HG03095 (cell line): ENCODE measurements around the gene SLC39A11.
A peak's percentile ranks its signal among the peaks of the same experiment; 100 is the strongest.
"Not testable (repeated sequence)": the region's sequence is repeated elsewhere in the genome, so short reads cannot be mapped to it uniquely, and the experiment has no call there.

Source experiments
- ATAC-seq: cut with Tn5 transposase; IDR thresholded peaks from one replicate; pipeline ENCODE4 v1.9.1; 2021; ENCODE audit warnings: moderate library complexity; ENCODE audit not compliant: unreplicated experiment

Gene SLC39A11

GRCh38 chr17:73013816-73014663 lies 78.4 kb downstream of the SLC39A11 start:
- no peak for ATAC-seq

DNA sequence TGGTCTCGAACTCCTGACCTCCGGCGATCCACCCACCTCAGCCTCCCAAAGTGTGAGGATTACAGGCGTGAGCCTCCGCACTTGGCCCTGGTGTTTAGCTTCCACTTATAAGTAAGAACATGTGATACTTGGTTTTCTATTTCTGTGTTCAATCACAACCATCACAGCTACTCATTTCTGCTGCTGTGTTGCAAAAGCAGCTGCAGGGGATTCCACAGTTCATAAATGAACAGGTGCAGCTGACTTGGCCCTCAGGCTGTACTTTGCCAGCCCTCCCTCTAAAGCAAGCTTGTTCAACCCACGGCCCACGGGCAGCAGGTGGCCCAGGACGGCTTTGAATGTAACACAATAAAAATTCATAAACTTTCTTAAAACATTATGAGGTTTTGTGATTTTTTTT lies 79.2 kb downstream of the SLC39A11 start:
- peak; percentile 78 for ATAC-seq

DNA sequence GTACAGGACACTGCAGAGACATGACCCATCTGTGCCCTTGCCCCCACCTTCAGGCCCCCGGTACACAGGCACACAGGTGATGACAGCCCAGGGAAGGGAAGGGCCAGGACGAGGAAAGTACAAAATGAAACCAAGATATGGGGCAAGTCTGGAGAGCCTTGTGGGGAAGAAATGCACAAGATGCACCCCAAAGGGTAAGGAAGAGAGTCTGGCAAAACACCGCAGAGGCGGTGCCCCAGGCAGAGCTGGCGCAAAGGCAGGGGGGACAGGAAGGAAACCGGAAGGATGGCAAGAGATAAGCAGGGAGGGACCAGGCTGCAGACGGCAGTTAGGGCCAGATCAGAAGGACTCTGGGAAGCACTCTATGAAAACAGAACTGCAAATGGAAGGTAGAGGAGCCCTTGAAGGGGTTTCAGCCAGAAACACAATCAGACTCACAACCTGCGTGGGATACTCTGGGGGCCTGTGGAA lies 81.4 kb downstream of the SLC39A11 start:
- ATAC-seq: no peak

DNA sequence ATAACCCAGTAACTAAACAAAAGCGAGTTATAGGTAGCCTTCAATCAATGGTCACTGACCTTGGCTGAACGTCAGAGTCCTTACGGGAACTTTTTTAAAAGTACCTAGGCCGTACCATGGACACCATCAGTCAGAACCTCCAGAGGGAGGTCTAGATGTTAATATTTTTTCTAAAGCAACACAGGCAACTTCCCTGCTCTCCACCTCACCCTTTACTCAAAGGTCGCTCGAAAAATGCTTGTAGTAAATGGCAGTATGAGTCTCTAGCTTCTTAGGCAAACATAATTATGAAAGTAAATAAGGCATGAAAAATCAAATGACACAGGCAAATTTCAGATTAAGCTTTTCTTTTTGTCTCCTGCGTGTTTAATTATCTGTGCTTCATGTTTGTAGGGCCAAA lies 82.1 kb downstream of the SLC39A11 start:
- no peak for ATAC-seq

DNA sequence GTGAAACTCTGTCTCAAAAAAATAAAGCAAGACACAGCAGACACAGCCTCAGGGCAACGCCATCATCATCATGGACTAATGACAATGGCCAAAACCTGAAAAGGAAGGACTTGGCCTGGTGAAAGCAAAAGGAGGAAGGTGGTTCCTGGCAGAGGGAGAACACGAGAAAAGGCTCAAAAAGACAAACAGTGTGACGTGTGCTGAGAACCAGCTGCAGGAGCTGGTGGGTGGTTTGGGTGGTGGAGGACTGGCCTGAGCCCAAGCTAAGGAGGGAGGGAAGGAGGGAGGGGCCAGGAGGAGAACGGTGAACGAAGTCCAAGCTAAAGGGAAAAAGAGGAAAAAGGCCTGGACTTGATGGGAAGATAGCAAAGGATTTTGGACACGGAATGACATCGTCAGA lies 85.1 kb downstream of the SLC39A11 start:
- no peak for ATAC-seq

GRCh38 chr17:73005360-73005759 lies 87.1 kb downstream of the SLC39A11 start:
- ATAC-seq: no peak

DNA sequence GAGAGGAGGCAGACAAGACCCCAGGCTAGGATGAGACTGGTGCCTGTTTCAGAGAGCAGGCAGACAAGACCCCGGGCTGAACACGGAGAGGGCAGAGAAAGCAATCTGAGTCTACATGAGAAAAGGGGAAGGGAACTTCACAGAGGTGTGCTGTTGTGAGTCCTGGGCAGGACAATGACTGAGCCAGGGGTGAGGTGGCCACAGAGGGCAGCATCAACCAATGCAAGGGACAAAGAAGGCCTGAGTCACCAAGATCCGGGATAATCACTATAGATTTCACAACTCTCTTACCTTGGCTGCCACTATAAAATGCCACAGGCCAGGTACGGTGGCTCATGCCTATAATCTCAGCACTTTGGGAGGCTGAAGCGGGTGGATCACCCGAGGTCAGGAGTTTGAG lies 89.0 kb downstream of the SLC39A11 start:
- no peak for ATAC-seq

DNA sequence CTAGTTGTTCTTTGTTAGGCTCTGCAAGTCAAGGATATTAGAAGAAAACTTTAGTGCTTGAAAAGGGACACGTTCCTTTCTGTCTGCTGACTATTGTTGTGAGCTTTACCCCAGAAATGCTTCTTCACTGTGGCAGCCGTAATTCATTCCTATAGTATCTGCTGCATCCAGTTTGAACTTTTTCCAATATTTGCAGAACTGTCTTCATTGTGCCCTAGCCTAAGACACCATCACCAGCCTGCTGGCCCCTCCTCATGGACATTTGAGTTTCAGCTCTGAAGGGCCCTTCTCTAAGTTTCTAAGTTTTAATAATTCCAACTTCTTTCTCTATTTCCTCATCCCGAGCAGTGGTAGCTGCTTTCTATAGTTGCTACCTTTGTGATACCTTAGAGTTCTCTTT lies 91.7 kb downstream of the SLC39A11 start:
- no peak for ATAC-seq

- not testable (repeated sequence) for ATAC-seq
Measured at GRCh38 chr17:72999474-72999873, 93.0 kb downstream of the SLC39A11 start.

GRCh38 chr17:72998343-72998742 lies 94.1 kb downstream of the SLC39A11 start:
- ATAC-seq: no peak

DNA sequence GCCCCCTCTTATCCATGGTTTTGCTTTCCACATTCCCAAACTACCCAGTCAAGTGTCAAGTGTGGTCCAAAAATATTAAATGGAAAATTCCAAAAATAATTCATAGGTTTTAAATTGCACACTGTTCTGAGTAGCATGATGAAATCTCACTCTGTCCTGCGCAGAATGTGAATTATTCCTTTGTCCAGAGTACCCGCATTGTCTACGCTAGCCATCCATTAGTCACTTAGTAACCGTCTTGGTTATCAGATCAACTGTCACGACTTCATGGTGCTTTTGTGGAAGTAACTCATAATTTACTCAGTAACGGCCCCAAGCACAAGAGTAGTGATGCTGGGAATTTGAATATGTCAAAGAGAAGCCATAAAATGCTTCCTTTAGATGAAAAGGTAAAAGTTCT lies 94.9 kb downstream of the SLC39A11 start:
- no peak for ATAC-seq

DNA sequence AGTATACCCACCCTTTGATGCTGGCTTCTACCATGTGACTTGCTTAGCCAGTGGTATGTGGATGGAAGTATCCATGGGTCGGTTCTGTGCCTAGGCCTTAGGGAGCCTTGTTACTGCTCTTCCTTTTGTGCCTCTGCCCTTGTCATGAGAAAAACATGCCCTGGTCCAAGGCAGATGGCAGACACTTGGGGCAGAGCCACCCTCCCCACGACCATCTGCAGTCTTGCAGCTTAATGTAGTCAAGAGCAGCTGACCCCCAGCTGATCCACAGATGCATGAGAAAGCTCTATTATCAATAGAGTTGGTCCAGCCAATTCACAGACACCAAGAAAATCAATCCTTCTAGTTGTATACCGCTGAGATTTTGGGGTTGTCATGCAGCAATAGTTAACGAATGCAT lies 95.7 kb downstream of the SLC39A11 start:
- ATAC-seq: no peak

GRCh38 chr17:72995008-72995656 lies 97.4 kb downstream of the SLC39A11 start:
- no peak for ATAC-seq

- ATAC-seq: not testable (repeated sequence)
Measured at GRCh38 chr17:72992783-72993467, 99.6 kb downstream of the SLC39A11 start.

- no peak for ATAC-seq
Measured at GRCh38 chr17:72991651-72992050, 100.8 kb downstream of the SLC39A11 start.

DNA sequence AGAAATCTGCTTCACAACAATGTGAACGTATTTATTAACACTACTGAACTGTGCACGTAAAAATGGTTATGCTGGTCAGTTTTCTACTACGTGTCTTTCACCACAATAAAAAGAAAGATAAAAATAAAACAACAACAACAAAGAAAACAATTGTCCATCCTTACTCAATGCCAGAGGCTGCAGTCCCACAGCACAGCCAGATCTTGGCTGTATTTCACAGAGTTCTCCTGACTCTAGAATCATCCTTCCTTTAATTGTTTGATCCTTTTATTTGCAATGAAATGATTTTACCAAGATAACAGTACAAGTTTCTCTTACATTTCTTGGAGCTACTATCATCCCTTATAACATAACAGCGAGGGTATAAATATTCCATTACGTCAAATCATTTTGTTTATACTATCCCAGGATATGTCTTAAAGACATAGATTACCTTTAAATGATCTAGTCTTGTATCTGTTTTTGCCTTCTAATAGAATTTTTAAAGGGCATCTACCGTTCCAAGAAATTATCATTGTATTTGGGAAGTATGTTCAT lies 103.3 kb downstream of the SLC39A11 start:
- ATAC-seq: no peak

- no peak for ATAC-seq
Measured at GRCh38 chr17:72988451-72988850, 104.0 kb downstream of the SLC39A11 start.

GRCh38 chr17:72987166-72987565 lies 105.3 kb downstream of the SLC39A11 start:
- no peak for ATAC-seq

- ATAC-seq: peak; percentile 81
Measured at GRCh38 chr17:72985882-72986720, 106.4 kb downstream of the SLC39A11 start.

DNA sequence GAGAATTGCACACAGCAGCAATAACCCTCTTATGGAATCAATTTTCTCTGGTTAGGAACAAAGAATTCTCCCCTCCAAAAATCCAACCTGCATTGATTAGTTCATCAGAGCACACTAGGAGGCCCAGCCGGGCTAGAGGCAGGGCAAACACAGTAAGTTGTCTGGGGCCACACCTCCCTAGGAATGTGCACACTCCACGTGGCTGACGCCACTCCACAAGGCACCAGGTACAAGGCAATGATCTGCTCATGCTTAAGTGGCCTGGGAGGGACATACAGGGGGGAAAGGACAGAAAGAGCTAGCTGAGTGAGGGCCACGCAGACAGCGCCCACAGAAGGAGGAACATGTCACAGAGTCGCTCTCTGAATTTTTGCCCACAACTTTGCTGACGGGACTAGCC lies 107.6 kb downstream of the SLC39A11 start:
- no peak for ATAC-seq
